ENCODE measurements around the gene MAPK8IP3.

DNA sequence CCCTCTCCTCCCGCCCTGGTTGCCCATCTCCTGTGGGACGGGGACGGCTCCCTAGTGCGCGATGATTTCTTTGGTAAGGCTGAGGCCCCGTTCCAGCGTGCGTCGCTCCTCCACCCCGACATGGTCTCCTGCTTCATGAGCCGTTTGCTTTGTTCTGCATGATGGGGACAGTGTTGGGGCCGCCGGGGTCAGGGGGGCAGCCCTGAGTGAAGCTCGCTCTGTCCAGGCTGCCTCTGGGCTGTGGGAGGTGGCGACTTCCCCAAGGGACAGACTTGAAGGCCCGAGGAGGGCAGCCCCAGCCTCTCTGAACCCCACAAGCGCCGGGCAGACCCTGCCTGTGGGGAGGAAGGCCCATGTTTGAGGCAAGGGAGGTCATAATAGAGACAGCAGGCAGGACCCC lies 52.9 kb downstream of the MAPK8IP3 start:
- TF ChIP-seq, protein P1, sequence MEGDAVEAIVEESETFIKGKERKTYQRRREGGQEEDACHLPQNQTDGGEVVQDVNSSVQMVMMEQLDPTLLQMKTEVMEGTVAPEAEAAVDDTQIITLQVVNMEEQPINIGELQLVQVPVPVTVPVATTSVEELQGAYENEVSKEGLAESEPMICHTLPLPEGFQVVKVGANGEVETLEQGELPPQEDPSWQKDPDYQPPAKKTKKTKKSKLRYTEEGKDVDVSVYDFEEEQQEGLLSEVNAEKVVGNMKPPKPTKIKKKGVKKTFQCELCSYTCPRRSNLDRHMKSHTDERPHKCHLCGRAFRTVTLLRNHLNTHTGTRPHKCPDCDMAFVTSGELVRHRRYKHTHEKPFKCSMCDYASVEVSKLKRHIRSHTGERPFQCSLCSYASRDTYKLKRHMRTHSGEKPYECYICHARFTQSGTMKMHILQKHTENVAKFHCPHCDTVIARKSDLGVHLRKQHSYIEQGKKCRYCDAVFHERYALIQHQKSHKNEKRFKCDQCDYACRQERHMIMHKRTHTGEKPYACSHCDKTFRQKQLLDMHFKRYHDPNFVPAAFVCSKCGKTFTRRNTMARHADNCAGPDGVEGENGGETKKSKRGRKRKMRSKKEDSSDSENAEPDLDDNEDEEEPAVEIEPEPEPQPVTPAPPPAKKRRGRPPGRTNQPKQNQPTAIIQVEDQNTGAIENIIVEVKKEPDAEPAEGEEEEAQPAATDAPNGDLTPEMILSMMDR (conservative IDR thresholded peaks at IDR 0.05; ENCODE audit: low read depth, low read length): no peak
- TF ChIP-seq EZH2 (IDR thresholded peaks at IDR 0.05; ENCODE audit: low read length, unreplicated experiment) (no peak), EZH2phosphoT487 (IDR thresholded peaks at IDR 0.05; ENCODE audit: borderline replicate concordance, low read length) (no peak)
